ENCODE measurements around the gene UBTF. TPM values are rescaled to one million over a fixed set of nuclear protein-coding genes. Genes with fewer than 3 reads are reported as not detected.
A peak's percentile ranks its signal among the peaks of the same experiment; 100 is the strongest.

The UBTF gene
- total and polyA plus RNA-seq, 2 donors (not counting 3 experiments of a cell fraction or from before 2014, with no cell fraction given): 14.7 to 84.7 TPM

DNA sequence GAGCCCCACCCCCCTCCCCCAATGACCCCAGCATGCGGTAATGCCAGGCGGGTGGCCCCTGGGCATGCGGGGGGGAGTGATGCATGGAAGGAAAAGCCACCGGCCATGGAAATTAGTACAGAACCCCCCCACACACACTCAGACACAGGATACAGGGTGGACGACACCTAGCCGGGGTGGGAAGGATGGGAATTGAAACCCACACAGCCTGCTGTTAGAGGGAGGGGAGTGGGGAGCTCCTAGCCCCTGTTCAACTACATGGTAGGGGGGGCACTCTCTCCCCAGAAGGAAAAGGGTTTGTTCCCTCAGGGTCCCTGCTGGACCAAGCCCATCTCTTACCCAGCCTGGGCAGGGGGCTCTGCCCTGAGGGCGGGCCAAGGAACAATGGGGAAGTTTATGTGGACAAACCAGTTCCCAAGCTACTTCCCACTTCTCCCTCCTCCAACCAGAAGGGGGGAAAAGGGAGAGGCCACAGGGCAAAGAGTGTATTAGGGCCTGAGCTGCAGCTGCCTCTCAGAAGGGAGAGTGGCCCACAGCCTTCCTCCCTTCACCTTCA lies 27.5 kb downstream of the UBTF start:
- no peak overlapping the region for H3K4me3 ChIP-seq (replicated peaks in 1 of 3; ENCODE audit: insufficient read depth in 1 of 3, low read depth in 1 of 3, low read length in 3 of 3)
- CTCF ChIA-PET: interaction anchor here (1.0 kb wide), 1 partner anchor 12 kb away, joined by 3 read pairs; no protein-coding TSS in a partner anchor
- intact Hi-C loops (cut with micrococcal nuclease) (no loop called here), dilution Hi-C loops (cut with MboI; ENCODE audit: extremely low pct_ligation_motif_present, low sequenced_read_pairs) (no loop called here)
- H3K4me2 ChIP-seq (ENCODE audit: insufficient read depth, low read length): no peak overlapping the region
- H3K27ac ChIP-seq (ENCODE audit: insufficient read depth, low read depth, low read length): no peak overlapping the region
- H3K79me2 ChIP-seq (ENCODE audit: control insufficient read depth, insufficient read depth, low read length): peaks cover 15% of the 10 kb centered on the region
- H3K27me3 ChIP-seq (ENCODE audit: control insufficient read depth in 2 of 2, insufficient read depth in 2 of 2, low read length in 2 of 2): no peaks in the 10 kb centered on the region
- POLR2A ChIA-PET: no interaction called here
- H2AFZ ChIP-seq (ENCODE audit: low read depth, low read length): no peak overlapping the region
- no peak overlapping the region for H3K9ac ChIP-seq (replicated peaks; ENCODE audit: extremely low read depth, insufficient read depth, low read length)
- no TSS peak for BruUV-seq (replicated peaks)
- H3K9me1 ChIP-seq (replicated peaks; ENCODE audit: control insufficient read depth, extremely low read depth, insufficient read depth, low read length): no peaks in the 10 kb centered on the region
- H3K4me1 ChIP-seq (ENCODE audit: control insufficient read depth, extremely low read depth, insufficient read depth, low read length): peaks cover 7% of the 10 kb centered on the region
- no peaks in the 10 kb centered on the region for H4K20me1 ChIP-seq (replicated peaks; ENCODE audit: control insufficient read depth, extremely low read depth, insufficient read depth, low read length)
- no peak for FAIRE-seq
- TF ChIP-seq, protein P1, sequence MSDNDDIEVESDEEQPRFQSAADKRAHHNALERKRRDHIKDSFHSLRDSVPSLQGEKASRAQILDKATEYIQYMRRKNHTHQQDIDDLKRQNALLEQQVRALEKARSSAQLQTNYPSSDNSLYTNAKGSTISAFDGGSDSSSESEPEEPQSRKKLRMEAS (IDR thresholded peaks at IDR 0.05; ENCODE audit: insufficient read depth, insufficient read length): no peak
- TF ChIP-seq POLR2A (IDR thresholded peaks at IDR 0.05; ENCODE audit: low read depth, low read length): peak; percentile 15
- H3K36me3 ChIP-seq (ENCODE audit: control insufficient read depth in 2 of 2, extremely low read depth in 1 of 2, insufficient read depth in 2 of 2, low read length in 2 of 2): peaks cover 11 to 42% of the 10 kb centered on the region in 2 experiments
- H3K9me3 ChIP-seq (replicated peaks; ENCODE audit: control insufficient read depth, insufficient read depth, low read length): no peaks in the 10 kb centered on the region
- no peak for DNase-seq (ENCODE audit: low read depth, low spot score)

- ChIA-PET CTCF (no interaction called here), POLR2A (no interaction called here)
- Histone ChIP-seq H3K9me1 (replicated peaks; ENCODE audit: control insufficient read depth, extremely low read depth, insufficient read depth, low read length) (no peaks in the 10 kb centered on the region), H2AFZ (ENCODE audit: low read depth, low read length) (no peak overlapping the region), H3K4me2 (ENCODE audit: insufficient read depth, low read length) (no peak overlapping the region), H3K27me3 (ENCODE audit: control insufficient read depth in 2 of 2, insufficient read depth in 2 of 2, low read length in 2 of 2) (no peaks in the 10 kb centered on the region), H3K79me2 (ENCODE audit: control insufficient read depth, insufficient read depth, low read length) (peaks cover 12% of the 10 kb centered on the region), H3K9ac (replicated peaks; ENCODE audit: extremely low read depth, insufficient read depth, low read length) (no peak overlapping the region), H4K20me1 (replicated peaks; ENCODE audit: control insufficient read depth, extremely low read depth, insufficient read depth, low read length) (no peaks in the 10 kb centered on the region), H3K27ac (ENCODE audit: insufficient read depth, low read depth, low read length) (no peak overlapping the region), H3K4me3 (replicated peaks in 1 of 3; ENCODE audit: insufficient read depth in 1 of 3, low read depth in 1 of 3, low read length in 3 of 3) (no peak overlapping the region), H3K36me3 (ENCODE audit: control insufficient read depth in 2 of 2, extremely low read depth in 1 of 2, insufficient read depth in 2 of 2, low read length in 2 of 2) (peaks cover 11 to 40% of the 10 kb centered on the region in 2 experiments), H3K9me3 (replicated peaks; ENCODE audit: control insufficient read depth, insufficient read depth, low read length) (no peaks in the 10 kb centered on the region), H3K4me1 (ENCODE audit: control insufficient read depth, extremely low read depth, insufficient read depth, low read length) (peaks cover 7% of the 10 kb centered on the region)
- TF ChIP-seq, protein P1 (IDR thresholded peaks at IDR 0.05; ENCODE audit: insufficient read depth, insufficient read length): no peak
- TF ChIP-seq POLR2A (IDR thresholded peaks at IDR 0.05; ENCODE audit: low read depth, low read length): no peak
- TF ChIP-seq GATA2 (IDR thresholded peaks at IDR 0.05; ENCODE audit: insufficient read depth, insufficient read length, low read depth, low read length): no peak
- TF ChIP-seq MYC (IDR thresholded peaks at IDR 0.05; ENCODE audit: low read depth, low read length): no peak
- no peak for TF ChIP-seq JUN (IDR thresholded peaks at IDR 0.05; ENCODE audit: borderline replicate concordance, insufficient read depth, insufficient read length, low read depth)
- no peak for TF ChIP-seq FOS (IDR thresholded peaks at IDR 0.05; ENCODE audit: borderline replicate concordance, insufficient read depth, low read length)
- TF ChIP-seq EZH2 (IDR thresholded peaks at IDR 0.05; ENCODE audit: borderline replicate concordance, low read depth, low read length, severe bottlenecking): no peak
- TF ChIP-seq, protein P2, sequence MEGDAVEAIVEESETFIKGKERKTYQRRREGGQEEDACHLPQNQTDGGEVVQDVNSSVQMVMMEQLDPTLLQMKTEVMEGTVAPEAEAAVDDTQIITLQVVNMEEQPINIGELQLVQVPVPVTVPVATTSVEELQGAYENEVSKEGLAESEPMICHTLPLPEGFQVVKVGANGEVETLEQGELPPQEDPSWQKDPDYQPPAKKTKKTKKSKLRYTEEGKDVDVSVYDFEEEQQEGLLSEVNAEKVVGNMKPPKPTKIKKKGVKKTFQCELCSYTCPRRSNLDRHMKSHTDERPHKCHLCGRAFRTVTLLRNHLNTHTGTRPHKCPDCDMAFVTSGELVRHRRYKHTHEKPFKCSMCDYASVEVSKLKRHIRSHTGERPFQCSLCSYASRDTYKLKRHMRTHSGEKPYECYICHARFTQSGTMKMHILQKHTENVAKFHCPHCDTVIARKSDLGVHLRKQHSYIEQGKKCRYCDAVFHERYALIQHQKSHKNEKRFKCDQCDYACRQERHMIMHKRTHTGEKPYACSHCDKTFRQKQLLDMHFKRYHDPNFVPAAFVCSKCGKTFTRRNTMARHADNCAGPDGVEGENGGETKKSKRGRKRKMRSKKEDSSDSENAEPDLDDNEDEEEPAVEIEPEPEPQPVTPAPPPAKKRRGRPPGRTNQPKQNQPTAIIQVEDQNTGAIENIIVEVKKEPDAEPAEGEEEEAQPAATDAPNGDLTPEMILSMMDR (IDR thresholded peaks at IDR 0.05; ENCODE audit: extremely low read depth in 1 of 2, insufficient read depth in 1 of 2, low read depth in 1 of 2, low read length in 2 of 2): no peak
- no peak for TF ChIP-seq POLR2AphosphoS5 (IDR thresholded peaks at IDR 0.05; ENCODE audit: insufficient read depth, low read depth, low read length)
- no peak for FAIRE-seq
- no TSS peak for BruUV-seq (replicated peaks)
- DNase-seq (ENCODE audit: low read depth, low spot score): no peak
- intact Hi-C loops (cut with micrococcal nuclease) (no loop called here), dilution Hi-C loops (cut with MboI; ENCODE audit: extremely low pct_ligation_motif_present, low sequenced_read_pairs) (no loop called here)
These were observed 28.1 kb downstream of the UBTF start for GRCh38 chr17:44191369-44191768.
